Suprapubic skin (tissue), 4 donors: ENCODE results near the gene TEKT4. TPM values are rescaled to one million over a fixed set of nuclear protein-coding genes. Genes with fewer than 3 reads are reported as not detected.

Experiments used
- DNase-seq, 2 donors: peaks; one replicate each; pipeline ENCODE4 v3.0.0-alpha.2; 2019; ENCODE audit warnings: low spot score in 2 of 2
- H3K27ac ChIP-seq: fragments of 200-600 bp; sonication (generic); one replicate; pipeline ENCODE4 v1.5.1; 2019
- H3K27me3 ChIP-seq: fragments of 200-600 bp; sonication (generic); one replicate; pipeline ENCODE4 v1.5.1; 2019
- H3K36me3 ChIP-seq: fragments of 200-600 bp; sonication (generic); one replicate; pipeline ENCODE4 v1.5.1; 2019
- H3K4me1 ChIP-seq: fragments of 200-600 bp; sonication (generic); one replicate; pipeline ENCODE4 v1.5.1; 2019
- H3K4me3 ChIP-seq: fragments of 200-600 bp; sonication (generic); one replicate; pipeline ENCODE4 v1.5.1; 2019; ENCODE audit warnings: mild to moderate bottlenecking
- H3K9me3 ChIP-seq: fragments of 200-600 bp; sonication (generic); one replicate; pipeline ENCODE4 v1.5.1; 2019
- CTCF ChIP-seq, 2 donors: fragments of 200-600 bp in 1 of 2; fragments of 450-650 bp in 1 of 2; sonication (generic) in 1 of 2; IDR thresholded peaks; one replicate each; pipeline ENCODE4 v1.5.1; 2016 to 2019; ENCODE audit warnings: antibody characterized with exemption in 2 of 2, mild to moderate bottlenecking in 1 of 2, moderate library complexity in 1 of 2
- EP300 ChIP-seq: sonication (generic); formaldehyde crosslinking; IDR thresholded peaks from one replicate; pipeline ENCODE4 v1.6.1; 2017; ENCODE audit warnings: antibody characterized with exemption
- POLR2A ChIP-seq, 2 donors: fragments of 450-650 bp; IDR thresholded peaks; one replicate each; pipeline ENCODE4 v1.6.1; 2017; ENCODE audit warnings: antibody characterized with exemption in 2 of 2, mild to moderate bottlenecking in 2 of 2, moderate library complexity in 2 of 2
- POLR2AphosphoS5 ChIP-seq, 3 donors: sonication (generic); formaldehyde crosslinking; IDR thresholded peaks; one replicate each; pipeline ENCODE4 v1.6.1; 2017; ENCODE audit warnings: antibody characterized with exemption in 3 of 3
- WGBS: methylation state at CpG from one replicate; pipeline ENCODE4 v1.1.5; 2018; 5-methylcytosine and 5-hydroxymethylcytosine counted together
- total RNA-seq, 4 donors: library from RNA; depleted of rRNA; stranded (reverse); fragments of >200 nt; gene quantifications; one replicate each; pipeline ENCODE4 v1.1.0, GENCODE V29; 2016

The TEKT4 gene
- total RNA-seq, 4 donors from 2014 or later = not detected

DNA sequence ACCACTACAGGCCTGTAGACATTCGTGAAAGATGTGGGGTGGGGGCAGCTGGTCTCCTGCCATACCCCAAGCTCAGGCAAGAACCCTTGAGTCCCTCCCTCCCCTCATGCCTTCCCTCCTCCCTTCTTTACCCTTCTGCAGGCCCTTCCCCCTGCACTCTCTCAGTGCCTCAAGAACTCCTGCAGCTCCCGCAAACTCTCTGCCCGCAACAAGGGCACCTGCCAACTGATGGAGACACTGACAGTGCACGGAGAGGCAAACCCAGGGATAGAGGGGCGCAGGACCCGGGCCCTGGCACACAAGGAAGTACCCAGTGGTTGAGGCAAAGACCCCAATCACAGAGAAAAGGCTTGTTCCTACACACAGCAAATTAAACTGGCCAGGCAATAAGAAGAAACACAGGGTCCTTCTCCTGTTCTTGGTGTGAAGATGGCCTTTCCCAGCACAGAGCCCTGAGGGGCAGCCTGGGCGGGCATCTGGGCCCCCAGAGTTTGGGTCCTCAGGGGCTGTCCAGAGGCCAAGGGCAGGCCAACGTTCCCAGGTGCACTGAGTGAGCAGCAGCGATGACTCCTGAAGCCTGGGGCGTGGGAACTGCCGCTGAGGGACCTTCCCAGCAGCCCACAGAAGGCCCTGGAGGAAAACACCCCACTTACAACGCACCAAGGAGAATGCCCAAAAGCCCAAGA is 1.6 kb downstream of the TEKT4 start:
- Histone ChIP-seq H3K9me3 (no peaks in the 10 kb centered on the region), H3K36me3 (no peaks in the 10 kb centered on the region), H3K4me1 (no peaks in the 10 kb centered on the region), H3K4me3 (no peak overlapping the region), H3K27me3 (peaks cover 57% of the 10 kb centered on the region), H3K27ac (no peak overlapping the region)
- WGBS = 89% methylated on average over 9 of the region's 12 CpGs
- peak; percentile 46 to 75 for DNase-seq
- no peak for TF ChIP-seq POLR2AphosphoS5 (IDR thresholded peaks at IDR 0.05)
- no peak for TF ChIP-seq CTCF (IDR thresholded peaks at IDR 0.05)
- no peak for TF ChIP-seq EP300
- no peak for TF ChIP-seq POLR2A (IDR thresholded peaks at IDR 0.05)

DNA sequence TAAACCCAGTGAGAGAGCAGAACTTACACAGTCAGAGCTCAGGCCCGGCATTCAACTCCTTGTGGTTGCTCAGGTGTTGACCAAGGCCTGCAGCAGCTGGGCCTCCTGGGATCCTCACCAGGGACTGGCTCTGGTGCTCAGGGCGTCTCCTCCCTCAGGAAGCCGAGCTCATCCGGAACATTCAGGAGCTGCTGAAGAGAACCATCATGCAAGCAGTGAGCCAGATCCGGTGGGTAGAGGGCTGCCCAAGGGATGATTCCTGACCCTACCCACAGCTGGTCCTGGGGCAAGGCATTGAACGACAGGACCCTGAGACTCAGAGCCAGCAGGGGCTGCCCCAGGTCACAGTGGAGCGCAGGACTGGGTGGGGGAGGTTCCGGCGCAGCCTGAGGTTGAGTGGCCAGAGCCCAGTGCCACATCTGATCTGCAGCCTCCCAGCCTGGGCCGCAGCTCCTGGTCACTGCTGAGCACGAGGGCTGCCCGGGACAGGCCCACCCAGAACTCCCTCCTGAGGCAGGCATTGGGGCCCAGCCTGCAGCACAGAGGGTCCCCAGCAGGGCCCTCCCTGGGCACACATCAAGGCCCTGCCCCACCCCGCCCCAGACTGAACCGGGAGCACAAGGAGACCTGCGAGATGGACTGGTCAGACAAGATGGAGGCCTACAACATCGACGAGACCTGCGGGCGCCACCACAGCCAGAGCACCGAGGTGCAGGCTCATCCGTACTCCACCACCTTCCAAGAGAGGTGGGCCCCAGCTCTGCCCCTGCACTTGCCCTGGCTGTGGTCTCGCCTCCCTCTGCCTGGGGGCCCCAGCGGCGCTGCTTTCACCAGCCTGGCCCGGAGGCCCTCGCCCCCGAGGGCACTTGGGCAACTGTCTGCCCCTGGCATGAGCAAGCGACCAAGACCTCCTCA is 2.4 kb downstream of the TEKT4 start:
- peak; percentile 44 to 76 for DNase-seq
- Histone ChIP-seq H3K27me3 (peaks cover 57% of the 10 kb centered on the region), H3K9me3 (no peaks in the 10 kb centered on the region), H3K36me3 (no peaks in the 10 kb centered on the region), H3K4me3 (no peak overlapping the region), H3K4me1 (no peaks in the 10 kb centered on the region), H3K27ac (no peak overlapping the region)
- TF ChIP-seq POLR2A (IDR thresholded peaks at IDR 0.05) = no peak
- no peak for TF ChIP-seq EP300
- no peak for TF ChIP-seq POLR2AphosphoS5 (IDR thresholded peaks at IDR 0.05)
- WGBS = 74% methylated on average over 10 of the region's 28 CpGs

DNA sequence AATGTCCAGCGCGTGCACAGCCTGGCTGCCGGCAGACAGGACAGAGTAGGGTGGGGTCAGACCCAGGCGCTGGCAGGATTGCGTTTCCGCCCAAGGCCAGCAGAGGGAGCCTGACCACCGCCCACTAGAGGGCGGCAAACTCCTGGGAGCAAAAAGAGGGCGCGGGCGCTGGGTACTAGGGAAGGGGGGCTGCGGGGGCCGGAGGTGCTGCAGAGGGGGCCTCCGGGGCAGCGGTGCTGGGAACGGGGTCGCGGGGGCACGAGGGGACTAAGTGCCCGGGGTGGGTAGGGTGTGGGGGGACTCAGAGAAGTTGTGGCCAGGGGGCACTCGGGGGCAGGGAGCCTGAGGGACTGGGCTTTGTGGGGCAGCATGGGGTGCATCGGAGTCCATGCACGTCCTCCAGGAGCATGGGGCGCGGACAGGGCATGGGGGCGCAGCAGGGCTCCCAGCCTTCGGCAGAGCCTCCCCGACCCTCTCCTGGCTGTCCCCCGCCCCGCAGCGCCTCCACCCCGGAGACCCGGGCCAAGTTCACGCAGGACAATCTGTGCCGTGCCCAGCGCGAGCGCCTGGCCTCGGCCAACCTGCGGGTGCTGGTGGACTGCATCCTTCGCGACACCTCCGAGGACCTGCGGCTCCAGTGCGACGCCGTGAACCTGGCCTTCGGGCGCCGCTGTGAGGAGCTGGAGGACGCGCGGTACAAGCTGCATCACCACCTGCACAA is 3.2 kb downstream of the TEKT4 start:
- Histone ChIP-seq H3K9me3 (no peaks in the 10 kb centered on the region), H3K27me3 (peaks cover 53% of the 10 kb centered on the region), H3K4me3 (no peak overlapping the region), H3K27ac (no peak overlapping the region), H3K36me3 (no peaks in the 10 kb centered on the region), H3K4me1 (no peaks in the 10 kb centered on the region)
- peak; percentile 58 to 79 for DNase-seq
- WGBS = 0% methylated on average over 3 of the region's 53 CpGs
- TF ChIP-seq CTCF (IDR thresholded peaks at IDR 0.05) (peak; percentile 5 to 81), EP300 (no peak)

- Histone ChIP-seq H3K9me3 (no peaks in the 10 kb centered on the region), H3K27me3 (peaks cover 46% of the 10 kb centered on the region), H3K4me1 (no peaks in the 10 kb centered on the region), H3K4me3 (no peak overlapping the region), H3K36me3 (no peaks in the 10 kb centered on the region), H3K27ac (no peak overlapping the region)
- DNase-seq = peak in 1 of 2 donors; percentile 45
- 94% methylated on average over 17 of the region's 22 CpGs for WGBS
- TF ChIP-seq POLR2A (IDR thresholded peaks at IDR 0.05) = no peak
- TF ChIP-seq POLR2AphosphoS5 (IDR thresholded peaks at IDR 0.05) = no peak
- TF ChIP-seq EP300 = no peak
- TF ChIP-seq CTCF (IDR thresholded peaks at IDR 0.05) = no peak
Measured at GRCh38 chr2:94875064-94875819, 4.0 kb downstream of the TEKT4 start.

GRCh38 chr2:94875820-94876522 is 4.7 kb downstream of the TEKT4 start:
- no peak for DNase-seq
- WGBS = 58% methylated on average over 10 of the region's 17 CpGs
- Histone ChIP-seq H3K4me3 (no peak overlapping the region), H3K4me1 (no peaks in the 10 kb centered on the region), H3K27me3 (peaks cover 45% of the 10 kb centered on the region), H3K27ac (no peak overlapping the region), H3K36me3 (no peaks in the 10 kb centered on the region), H3K9me3 (no peaks in the 10 kb centered on the region)
- TF ChIP-seq CTCF (IDR thresholded peaks at IDR 0.05) (no peak), POLR2A (IDR thresholded peaks at IDR 0.05) (no peak), EP300 (no peak), POLR2AphosphoS5 (IDR thresholded peaks at IDR 0.05) (no peak)
